Kidney (tissue), 14 donors: Measurements from ENCODE around the gene DOCK7. TPM values are rescaled to one million over a fixed set of nuclear protein-coding genes. Genes with fewer than 3 reads are reported as not detected.

Source experiments
- DNase-seq, 5 donors: peaks; one replicate each; pipeline ENCODE4 v3.0.0-alpha.2; 2013 to 2020
- FAIRE-seq: peaks from 2 replicates; lab custom pipeline; 2012; peaks lifted over from hg19 to GRCh38; lab: Jason Lieb, UNC
- H3K27ac ChIP-seq, 2 donors: one replicate each; pipeline ENCODE4 v1.7.0; 2013; ENCODE audit warnings: low read depth in 2 of 2, low read length in 2 of 2, inconsistent platforms in 1 of 2
- H3K27me3 ChIP-seq: one replicate; pipeline ENCODE4 v1.7.1; 2013; ENCODE audit warnings: low read length, inconsistent platforms; ENCODE audit not compliant: control insufficient read depth, insufficient read depth
- H3K36me3 ChIP-seq, 3 donors: one replicate each; pipeline versions ENCODE4 v1.7.0 to v1.7.1; 2013; ENCODE audit warnings: low read length in 3 of 3, control low read depth in 1 of 3, inconsistent platforms in 1 of 3; ENCODE audit not compliant: insufficient read depth in 3 of 3, control insufficient read depth in 2 of 3
- H3K4me1 ChIP-seq, 3 donors: one replicate each; pipeline versions ENCODE4 v1.7.0 to v1.7.1; 2013; ENCODE audit warnings: low read length in 3 of 3, inconsistent platforms in 1 of 3, low read depth in 1 of 3; ENCODE audit not compliant: control insufficient read depth in 2 of 3, insufficient read depth in 2 of 3
- H3K4me3 ChIP-seq, 3 donors: one replicate each; pipeline versions ENCODE4 v1.7.0 to v1.8.1; 2013; ENCODE audit warnings: low read length in 3 of 3, control low read depth in 1 of 3, inconsistent platforms in 1 of 3
- H3K9ac ChIP-seq, 3 donors: one replicate each; pipeline versions ENCODE4 v1.7.0 to v1.7.1; 2013; ENCODE audit warnings: low read length in 3 of 3, control low read depth in 1 of 3, inconsistent platforms in 1 of 3
- H3K9me3 ChIP-seq, 3 donors: one replicate each; pipeline versions ENCODE4 v1.7.0 to v1.7.1; 2013; ENCODE audit warnings: low read length in 3 of 3, control low read depth in 1 of 3, inconsistent platforms in 1 of 3; ENCODE audit not compliant: control insufficient read depth in 2 of 3, insufficient read depth in 1 of 3
- CTCF ChIP-seq: IDR thresholded peaks from 3 replicates; pipeline ENCODE4 v1.5.1; 2012; ENCODE audit warnings: mild to moderate bottlenecking, moderate library complexity, borderline replicate concordance; ENCODE audit not compliant: insufficient read depth; ENCODE audit errors: extremely low read depth
- intact Hi-C: fragments of 100-400 bp; cut with DNase I; formaldehyde crosslinking; loops from one replicate; pipeline ENCODE4 v1.11.1; 2022
- polyA plus RNA-seq: library from polyadenylated mRNA; stranded (reverse); fragments of 350-450 nt; fragmentation: Illumina TruSeq; extraction: RNeasy Lipid Tissue Mini Kit (QIAGEN cat#74804); gene quantifications from one replicate; pipeline ENCODE4 v1.2.3, GENCODE V29; 2014; ENCODE audit warnings: low read depth, low replicate concordance; ENCODE audit not compliant: insufficient read depth
- total RNA-seq: library from RNA; stranded (reverse); fragmentation: NEBNext Ultra II Directional; extraction: Animal tissue kit (Norgen Biotek cat#: 25700); gene quantifications from one replicate; pipeline ENCODE4 v1.2.1, GENCODE V29; 2021
- donor health status: control.
- donor health status: control.
- donor health status: control.
- donor health status: control.
- donor health status: control.
- donor health status: DM: yes; HTN: yes; CAD: no.
- donor health status: Normal renal cell carcinoma (clear cell type).

Gene DOCK7
- total and polyA plus RNA-seq, 2 donors from 2014 or later: 11.0 to 34.0 TPM

- no peak for FAIRE-seq
- Histone ChIP-seq H3K36me3 (no peaks in the 10 kb centered on the region), H3K9me3 (no peaks in the 10 kb centered on the region), H3K4me1 (peaks cover 0 to 8% (median 8%) of the 10 kb centered on the region in 3 donors), H3K27me3 (no peaks in the 10 kb centered on the region), H3K27ac (no peak overlapping the region), H3K4me3 (no peak overlapping the region), H3K9ac (no peak overlapping the region)
- intact Hi-C loops: no loop called here
- DNase-seq: peak in 1 of 5 donors; percentile 50
- TF ChIP-seq CTCF: no peak
Measured at GRCh38 chr1:62434618-62435001, 253.6 kb downstream of the DOCK7 start.

DNA sequence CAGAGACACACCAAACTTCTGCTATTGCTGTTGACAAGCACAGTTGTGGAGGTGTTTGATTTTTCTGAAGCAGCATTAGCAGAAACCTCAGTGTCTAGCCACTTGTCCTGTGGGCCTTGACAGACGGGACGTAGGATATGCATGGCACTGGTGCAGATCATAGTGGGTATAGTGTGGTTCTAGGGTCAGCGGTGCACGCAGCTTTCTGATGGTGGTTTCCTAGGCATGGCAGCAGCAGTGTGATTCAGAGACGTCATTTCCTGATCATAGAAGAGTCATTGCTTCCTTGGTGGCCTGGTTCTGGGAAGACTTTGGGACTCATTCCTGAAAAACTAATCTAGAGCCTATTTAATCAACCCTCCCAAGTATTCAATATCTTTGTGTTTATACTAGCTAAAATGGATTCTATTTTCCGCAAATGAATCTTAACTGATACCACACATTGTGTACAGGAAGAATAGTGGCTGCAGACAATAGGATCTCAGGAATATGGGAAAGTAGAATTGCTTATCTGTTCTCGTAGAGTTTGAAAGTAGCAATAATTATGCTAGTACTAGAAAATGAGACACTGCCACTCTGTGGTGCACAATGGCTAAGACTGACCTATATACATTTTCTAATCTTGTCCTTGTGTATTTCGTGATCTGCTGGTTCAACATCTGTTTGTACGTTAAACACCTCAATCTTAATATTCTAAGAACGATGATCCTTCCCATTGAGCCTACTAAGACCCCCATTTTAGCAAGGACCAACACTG is 254.1 kb downstream of the DOCK7 start:
- Histone ChIP-seq H3K9me3 (no peaks in the 10 kb centered on the region), H3K4me3 (no peak overlapping the region), H3K36me3 (no peaks in the 10 kb centered on the region), H3K27me3 (no peaks in the 10 kb centered on the region), H3K27ac (no peak overlapping the region), H3K4me1 (peaks cover 0 to 8% (median 8%) of the 10 kb centered on the region in 3 donors), H3K9ac (no peak overlapping the region)
- no peak for TF ChIP-seq CTCF
- no peak for FAIRE-seq
- intact Hi-C loops: no loop called here
- DNase-seq: peak in 1 of 5 donors; percentile 32

DNA sequence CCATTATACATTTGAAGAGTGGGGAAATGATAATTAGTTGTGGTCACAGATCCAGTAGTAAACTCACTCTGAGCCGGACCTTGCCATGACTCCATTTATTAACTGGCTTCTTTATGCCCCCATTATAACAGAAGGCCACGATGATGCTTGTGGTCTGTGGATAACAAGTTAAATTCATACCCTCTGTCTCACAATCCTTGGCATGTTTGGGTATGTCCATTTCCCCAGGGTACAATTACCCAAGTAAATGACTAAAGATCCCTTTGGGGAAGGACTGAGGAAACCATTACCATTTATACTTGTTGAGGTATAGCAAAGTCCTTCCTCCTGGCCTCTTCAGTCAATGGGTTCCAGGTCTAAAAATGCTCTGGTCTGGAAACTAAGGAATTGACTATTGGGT is 258.6 kb downstream of the DOCK7 start:
- no peak for DNase-seq
- Histone ChIP-seq H3K27me3 (no peaks in the 10 kb centered on the region), H3K9me3 (no peaks in the 10 kb centered on the region), H3K4me1 (no peaks in the 10 kb centered on the region), H3K9ac (no peak overlapping the region), H3K4me3 (no peak overlapping the region), H3K27ac (no peak overlapping the region), H3K36me3 (no peaks in the 10 kb centered on the region)
- no peak for TF ChIP-seq CTCF
- no peak for FAIRE-seq
- intact Hi-C loops: no loop called here

- H3K9me3 ChIP-seq: no peaks in the 10 kb centered on the region
- H3K4me1 ChIP-seq: no peaks in the 10 kb centered on the region
- H3K4me3 ChIP-seq: no peak overlapping the region
- no peak for DNase-seq
- H3K27me3 ChIP-seq: no peaks in the 10 kb centered on the region
- intact Hi-C loops: no loop called here
- H3K9ac ChIP-seq: no peak overlapping the region
- no peak for FAIRE-seq
- no peaks in the 10 kb centered on the region for H3K36me3 ChIP-seq
- TF ChIP-seq CTCF: no peak
- H3K27ac ChIP-seq: no peak overlapping the region
Measured at GRCh38 chr1:62428351-62428750, 259.8 kb downstream of the DOCK7 start.
